ENCODE results near the gene FRMD4A. TPM values are rescaled to one million over a fixed set of nuclear protein-coding genes. Genes with fewer than 3 reads are reported as not detected.
A peak's percentile ranks its signal among the peaks of the same experiment; 100 is the strongest.

The FRMD4A gene
- total RNA-seq, 1 experiment from 2014 or later, result 17.1 TPM

DNA sequence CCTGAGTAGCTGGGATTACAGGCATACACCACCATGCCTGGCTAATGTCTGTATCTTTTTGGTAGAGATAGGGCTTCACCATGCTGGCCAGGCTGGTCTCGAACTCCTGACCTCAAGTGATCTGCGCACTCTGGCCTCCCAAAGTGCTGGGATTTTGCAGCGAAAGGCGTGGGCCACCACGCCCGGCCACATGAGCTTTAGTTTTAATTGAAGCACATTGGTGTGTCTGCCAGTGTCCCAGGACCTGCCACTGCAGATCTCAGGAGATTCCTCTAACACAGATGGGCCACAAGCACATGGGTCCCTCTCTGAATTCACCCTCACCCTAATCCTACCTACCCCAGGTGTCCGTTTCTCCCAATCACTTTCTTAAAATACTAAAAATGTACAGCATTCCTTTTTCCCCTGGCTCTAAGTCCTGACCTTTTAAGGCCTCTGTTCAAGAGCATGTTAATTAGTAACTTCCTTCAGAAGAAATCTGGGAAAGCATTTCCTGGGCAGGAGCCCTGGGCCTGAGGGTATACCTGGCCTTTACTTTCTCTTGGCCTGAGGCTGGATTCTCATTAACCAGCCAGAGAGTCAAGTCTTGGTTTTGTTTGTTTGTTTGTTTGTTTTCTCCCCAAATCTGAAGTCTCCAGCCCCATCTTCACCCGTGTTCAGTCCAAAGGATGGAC is 661.4 kb downstream of the FRMD4A start:
- H3K36me3 ChIP-seq, result peaks cover 6% of the 10 kb centered on the region

DNA sequence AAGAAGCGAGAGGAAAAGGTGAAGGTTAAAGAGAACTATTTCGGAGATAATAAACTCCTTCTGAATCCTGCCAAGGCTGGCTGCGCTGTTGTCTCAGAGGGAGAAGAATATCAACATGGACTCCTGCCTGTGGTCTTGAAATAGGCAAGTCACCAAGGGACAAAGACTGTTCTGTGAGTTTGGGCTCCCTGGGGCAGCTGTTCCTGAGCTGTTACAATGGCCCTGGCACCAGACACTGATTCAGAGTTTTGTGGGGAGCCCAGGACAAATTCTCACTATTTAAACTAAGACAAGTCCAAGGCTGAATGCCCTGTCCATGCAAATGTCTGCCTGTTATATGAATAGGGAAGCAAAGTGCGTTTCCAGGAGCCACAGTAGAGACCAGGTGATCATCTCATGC is 662.6 kb downstream of the FRMD4A start:
- no peaks in the 10 kb centered on the region for H3K9me3 ChIP-seq (replicated peaks)
- H3K27ac ChIP-seq, result no peak overlapping the region
- no peaks in the 10 kb centered on the region for H3K27me3 ChIP-seq
- H3K4me1 ChIP-seq, result peaks cover 6% of the 10 kb centered on the region; the same call in 1 of the 2 replicates
- peak in 1 of 2 experiments; percentile 20 for DNase-seq
- peaks cover 6% of the 10 kb centered on the region for H3K36me3 ChIP-seq
- H3K4me3 ChIP-seq, result no peak overlapping the region

More for the DNA sequence above, 661.4 kb downstream of the FRMD4A start:
- peaks cover 8% of the 10 kb centered on the region; the same call in 1 of the 2 replicates for H3K4me1 ChIP-seq
- no peaks in the 10 kb centered on the region for H3K27me3 ChIP-seq
- DNase-seq, result no peak
- no peak overlapping the region for H3K4me3 ChIP-seq
- no peak overlapping the region for H3K27ac ChIP-seq
- no peaks in the 10 kb centered on the region for H3K9me3 ChIP-seq (replicated peaks)

- Histone ChIP-seq H3K4me3 (no peak overlapping the region), H3K4me1 (no peaks in the 10 kb centered on the region), H3K9me3 (replicated peaks) (no peaks in the 10 kb centered on the region), H3K36me3 (peaks cover 6% of the 10 kb centered on the region), H3K27me3 (no peaks in the 10 kb centered on the region), H3K27ac (no peak overlapping the region)
- no peak for DNase-seq
These were observed 665.0 kb downstream of the FRMD4A start for GRCh38 chr10:13665516-13666262.

DNA sequence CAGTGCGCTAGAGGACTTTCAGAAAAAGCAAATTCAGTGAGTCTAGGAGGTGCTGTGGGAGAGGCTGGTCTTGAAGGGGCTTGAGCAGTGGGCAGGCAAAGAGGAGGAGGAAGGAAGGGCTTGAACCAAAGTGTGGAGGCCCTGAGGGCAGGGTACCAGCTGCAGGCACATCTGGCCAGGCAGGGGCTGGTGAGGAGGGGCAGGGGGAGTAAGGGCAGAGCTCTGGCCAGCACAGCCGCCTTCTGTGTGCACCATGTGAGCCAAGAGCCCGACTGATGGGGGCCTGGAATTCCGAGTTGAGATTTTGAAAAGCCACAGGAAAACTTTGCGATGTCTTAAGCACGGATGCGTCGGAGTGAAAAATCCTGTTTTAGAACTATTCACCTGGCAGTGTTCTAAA is 669.5 kb downstream of the FRMD4A start:
- H3K27me3 ChIP-seq, result no peaks in the 10 kb centered on the region
- no peak overlapping the region for H3K4me3 ChIP-seq
- H3K27ac ChIP-seq, result no peak overlapping the region
- H3K36me3 ChIP-seq, result peaks cover 6% of the 10 kb centered on the region; the same call in 1 of the 2 replicates
- H3K9me3 ChIP-seq (replicated peaks), result no peaks in the 10 kb centered on the region
- no peak for DNase-seq
- H3K4me1 ChIP-seq, result 0 out of 2 replicates have a peak, but pooled peaks cover 3% of the 10 kb centered on the region

- Histone ChIP-seq H3K27ac (no peak overlapping the region), H3K27me3 (no peaks in the 10 kb centered on the region), H3K4me1 (0 out of 2 replicates have a peak, but pooled peaks cover 3% of the 10 kb centered on the region), H3K36me3 (0 out of 2 replicates have a peak, but pooled peaks cover 1% of the 10 kb centered on the region), H3K9me3 (replicated peaks) (no peaks in the 10 kb centered on the region), H3K4me3 (no peak overlapping the region)
- DNase-seq, result no peak
These were observed 670.2 kb downstream of the FRMD4A start for GRCh38 chr10:13660551-13660920.

GRCh38 chr10:13659887-13660550 is 670.7 kb downstream of the FRMD4A start:
- no peak overlapping the region for H3K27ac ChIP-seq
- DNase-seq, result peak; percentile 49 to 72
- 0 out of 2 replicates have a peak, but pooled peaks cover 3% of the 10 kb centered on the region for H3K4me1 ChIP-seq
- no peaks in the 10 kb centered on the region for H3K36me3 ChIP-seq
- no peaks in the 10 kb centered on the region for H3K27me3 ChIP-seq
- H3K4me3 ChIP-seq, result no peak overlapping the region
- H3K9me3 ChIP-seq (replicated peaks), result no peaks in the 10 kb centered on the region

- no peak overlapping the region for H3K27ac ChIP-seq
These were observed 671.6 kb downstream of the FRMD4A start for GRCh38 chr10:13658871-13659685.

DNA sequence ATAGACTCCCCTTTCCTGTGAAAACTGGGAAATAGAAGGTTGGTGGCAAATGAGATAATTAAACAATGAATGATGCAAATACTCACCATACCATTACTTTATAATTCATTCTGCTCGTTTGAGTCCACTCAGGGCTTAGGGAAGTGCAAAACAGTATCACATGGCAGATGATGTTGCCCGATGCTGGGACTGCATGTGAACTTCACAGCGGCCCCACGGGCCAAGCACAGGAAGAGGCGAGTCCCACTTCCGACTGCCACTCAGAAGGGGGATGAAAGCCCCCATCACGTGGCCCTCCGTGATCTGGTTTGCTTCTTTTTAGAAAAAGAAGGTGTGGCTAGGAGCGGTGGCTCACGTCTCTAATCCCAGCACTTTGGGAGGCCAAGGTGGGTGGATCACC is 672.5 kb downstream of the FRMD4A start:
- DNase-seq, result no peak
- Histone ChIP-seq H3K9me3 (replicated peaks) (no peaks in the 10 kb centered on the region), H3K36me3 (no peaks in the 10 kb centered on the region), H3K27ac (no peak overlapping the region), H3K27me3 (no peaks in the 10 kb centered on the region), H3K4me3 (no peak overlapping the region), H3K4me1 (0 out of 2 replicates have a peak, but pooled peaks cover 3% of the 10 kb centered on the region)

More at GRCh38 chr10:13658871-13659685, 671.6 kb downstream of the FRMD4A start:
- no peaks in the 10 kb centered on the region for H3K36me3 ChIP-seq
- DNase-seq, result no peak
- no peak overlapping the region for H3K4me3 ChIP-seq
- H3K27me3 ChIP-seq, result no peaks in the 10 kb centered on the region
- no peaks in the 10 kb centered on the region for H3K9me3 ChIP-seq (replicated peaks)
- 0 out of 2 replicates have a peak, but pooled peaks cover 3% of the 10 kb centered on the region for H3K4me1 ChIP-seq

- no peak overlapping the region for H3K4me3 ChIP-seq
- H3K4me1 ChIP-seq, result 0 out of 2 replicates have a peak, but pooled peaks cover 3% of the 10 kb centered on the region
- H3K27me3 ChIP-seq, result no peaks in the 10 kb centered on the region
- H3K9me3 ChIP-seq (replicated peaks), result no peaks in the 10 kb centered on the region
- peaks cover 2% of the 10 kb centered on the region; the same call in 1 of the 2 replicates for H3K36me3 ChIP-seq
- no peak for DNase-seq
- H3K27ac ChIP-seq, result no peak overlapping the region
These were observed 673.5 kb downstream of the FRMD4A start for GRCh38 chr10:13657101-13657680.

DNA sequence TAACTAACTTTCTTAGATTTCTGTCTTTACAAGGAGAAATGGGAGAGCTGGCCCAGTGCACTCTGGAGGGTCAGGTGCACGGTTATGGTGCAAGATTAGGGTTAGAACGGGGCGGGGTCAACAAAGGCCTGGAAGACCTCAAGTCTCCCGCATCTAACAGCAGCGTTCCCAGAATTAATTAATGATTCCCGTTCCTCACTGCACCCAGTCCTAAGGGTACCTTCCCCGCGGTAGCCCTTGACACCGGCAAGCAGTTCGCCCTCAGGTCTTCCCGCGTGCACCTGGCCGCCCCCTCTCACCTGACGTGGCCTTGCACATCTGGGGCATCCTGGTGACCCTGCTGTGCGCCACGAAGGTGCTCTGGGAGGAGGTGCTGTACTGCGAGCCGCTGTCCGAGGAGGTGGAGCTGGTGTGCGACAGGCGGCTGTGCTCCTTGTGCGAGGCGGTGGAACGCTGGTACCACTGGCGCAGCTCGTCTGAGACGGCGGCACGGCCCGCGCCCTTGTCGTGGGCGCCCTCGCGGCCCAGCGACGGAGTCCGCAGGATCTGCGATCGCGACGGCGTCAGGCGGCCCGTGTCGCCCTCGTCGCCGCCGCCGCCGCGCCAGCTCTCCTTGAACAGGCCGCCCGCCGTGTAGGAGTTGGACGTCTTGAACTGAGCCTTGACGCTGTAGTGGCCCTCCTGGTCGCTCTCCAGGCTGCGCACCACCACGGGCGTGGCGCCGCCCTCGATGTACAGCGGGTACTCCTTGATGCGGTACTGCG is 674.2 kb downstream of the FRMD4A start:
- Histone ChIP-seq H3K4me3 (no peak overlapping the region), H3K36me3 (peaks cover 9% of the 10 kb centered on the region; the same call in 1 of the 2 replicates), H3K9me3 (replicated peaks) (no peaks in the 10 kb centered on the region), H3K27me3 (no peaks in the 10 kb centered on the region), H3K4me1 (0 out of 2 replicates have a peak, but pooled peaks cover 3% of the 10 kb centered on the region), H3K27ac (no peak overlapping the region)
- DNase-seq, result no peak

GRCh38 chr10:13654846-13655245 is 675.9 kb downstream of the FRMD4A start:
- Histone ChIP-seq H3K9me3 (replicated peaks) (no peaks in the 10 kb centered on the region), H3K27me3 (no peaks in the 10 kb centered on the region), H3K4me1 (0 out of 2 replicates have a peak, but pooled peaks cover 2% of the 10 kb centered on the region), H3K27ac (no peak overlapping the region), H3K36me3 (peaks cover 10% of the 10 kb centered on the region; the same call in 1 of the 2 replicates), H3K4me3 (no peak overlapping the region)
- DNase-seq, result no peak

DNA sequence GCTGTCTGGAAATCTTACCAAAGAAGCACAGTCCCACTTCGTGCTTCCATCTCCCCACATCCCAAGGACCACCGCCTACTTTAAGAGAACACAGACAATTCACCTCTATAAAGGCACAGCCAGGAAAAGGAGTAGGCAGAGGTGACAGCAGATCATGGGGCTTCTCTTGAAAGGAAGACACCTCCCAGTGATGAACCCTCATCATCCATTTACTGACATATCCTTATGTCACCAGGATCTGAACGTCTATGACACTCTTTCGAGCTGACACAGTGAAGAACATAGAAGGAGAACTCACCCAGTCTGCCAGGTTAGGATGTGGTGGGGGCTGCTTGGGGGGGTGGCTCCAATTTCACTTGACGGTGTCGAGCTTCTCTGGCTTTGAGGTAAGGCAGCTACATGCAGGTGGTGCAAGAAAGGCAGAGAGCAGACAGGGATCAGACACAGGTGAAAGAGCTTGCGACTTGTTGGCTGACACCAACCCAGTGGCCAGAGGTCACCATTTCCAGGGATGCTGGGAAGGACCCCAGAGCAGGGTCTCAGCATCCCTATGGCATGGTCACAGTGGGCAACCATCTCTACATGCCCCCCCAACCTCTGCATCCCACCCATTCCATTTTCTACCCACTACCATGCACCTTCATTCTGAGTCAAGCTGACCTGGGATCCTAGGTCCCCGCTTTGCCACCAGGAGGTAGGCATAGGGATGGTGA is 676.5 kb downstream of the FRMD4A start:
- H3K36me3 ChIP-seq, result peaks cover 10% of the 10 kb centered on the region; the same call in 1 of the 2 replicates
- no peak overlapping the region for H3K4me3 ChIP-seq
- no peaks in the 10 kb centered on the region for H3K9me3 ChIP-seq (replicated peaks)
- no peak for DNase-seq
- H3K27ac ChIP-seq, result no peak overlapping the region
- no peaks in the 10 kb centered on the region for H3K4me1 ChIP-seq
- H3K27me3 ChIP-seq, result no peaks in the 10 kb centered on the region

- no peaks in the 10 kb centered on the region for H3K9me3 ChIP-seq (replicated peaks)
- H3K27me3 ChIP-seq, result no peaks in the 10 kb centered on the region
- peaks cover 10% of the 10 kb centered on the region for H3K36me3 ChIP-seq
- no peaks in the 10 kb centered on the region for H3K4me1 ChIP-seq
- H3K27ac ChIP-seq, result no peak overlapping the region
- no peak overlapping the region for H3K4me3 ChIP-seq
- no peak for DNase-seq
These were observed 677.9 kb downstream of the FRMD4A start for GRCh38 chr10:13652860-13653259.
